Testis (tissue), 3 donors: Measurements from ENCODE around the gene KLF3. TPM values are rescaled to one million over a fixed set of nuclear protein-coding genes. Genes with fewer than 3 reads are reported as not detected.

Experiments
- DNase-seq: peaks from one replicate; pipeline ENCODE4 v3.0.0-alpha.2; 2019
- H3K27ac ChIP-seq, 2 donors: fragments of 200-600 bp; sonication (generic); one replicate each; pipeline ENCODE4 v1.5.1; 2019
- H3K27me3 ChIP-seq: fragments of 200-600 bp; sonication (generic); one replicate; pipeline ENCODE4 v1.5.1; 2019
- H3K36me3 ChIP-seq: fragments of 200-600 bp; sonication (generic); one replicate; pipeline ENCODE4 v1.5.1; 2017; ENCODE audit warnings: low read depth; ENCODE audit errors: missing control alignments
- H3K4me1 ChIP-seq: fragments of 200-600 bp; sonication (generic); one replicate; pipeline ENCODE4 v1.5.1; 2019
- H3K4me3 ChIP-seq, 2 donors: fragments of 200-600 bp; sonication (generic); one replicate each; pipeline ENCODE4 v1.5.1; 2017 to 2019
- H3K9me3 ChIP-seq: fragments of 200-600 bp; sonication (generic); one replicate; pipeline ENCODE4 v1.5.1; 2017
- POLR2A ChIP-seq: fragments of 450-650 bp; IDR thresholded peaks from one replicate; pipeline ENCODE4 v1.6.1; 2017; ENCODE audit warnings: antibody characterized with exemption, mild to moderate bottlenecking, moderate library complexity
- WGBS, 2 donors: methylation state at CpG; one replicate each; pipeline ENCODE4 v1.1.5; 2018; 5-methylcytosine and 5-hydroxymethylcytosine counted together
- intact Hi-C: fragments of 100-400 bp; cut with DNase I; formaldehyde crosslinking; loops from one replicate; pipeline ENCODE4 v1.15.1; 2023; ENCODE audit warnings: low total_unique reads
- polyA plus RNA-seq: library from polyadenylated mRNA; stranded (reverse); fragments of 350-450 nt; fragmentation: Illumina TruSeq; extraction: RNeasy Lipid Tissue Mini Kit (QIAGEN cat#74804); gene quantifications from one replicate; pipeline ENCODE4 v1.2.3, GENCODE V29; 2014; ENCODE audit warnings: low read depth, low replicate concordance; ENCODE audit not compliant: insufficient read depth
- total RNA-seq, 2 donors: library from RNA; depleted of rRNA; stranded (reverse); fragments of >200 nt; gene quantifications; one replicate each; pipeline ENCODE4 v1.2.3, GENCODE V29; 2016
- TF ChIP-seq, protein P1 (sequence below), 3 experiments: fragments of 450-650 bp in 2 of 3; fragments of 200-600 bp in 1 of 3; sonication (generic) in 1 of 3; IDR thresholded peaks; one replicate each; pipeline ENCODE4 v1.5.1; 2016 to 2019; ENCODE audit warnings: antibody characterized with exemption in 3 of 3, mild to moderate bottlenecking in 2 of 3, moderate library complexity in 1 of 3

Gene KLF3
- total and polyA plus RNA-seq, 3 donors from 2014 or later, result 16.4 to 24.6 (median 21.2) TPM

DNA sequence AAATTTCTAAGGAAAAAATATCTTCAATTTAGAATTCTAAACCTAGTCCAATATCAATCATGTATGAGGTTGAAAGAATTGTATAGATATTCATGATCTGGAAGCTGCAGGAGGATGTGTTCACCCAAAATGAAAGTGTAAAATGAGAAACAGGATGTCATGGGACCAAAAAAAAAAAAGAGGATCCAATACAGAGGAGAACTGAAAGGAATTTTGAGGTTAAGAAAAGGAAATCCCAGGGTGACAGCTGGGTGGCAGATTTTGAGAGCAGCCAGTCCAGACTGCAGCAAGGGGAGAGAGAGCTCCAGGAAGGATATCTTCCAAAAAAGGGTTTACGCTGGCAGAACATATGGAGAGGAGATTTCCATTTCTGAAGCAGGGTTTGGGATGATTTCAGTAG is 79.9 kb downstream of the KLF3 start:
- no peaks in the 10 kb centered on the region for H3K27me3 ChIP-seq
- H3K27ac ChIP-seq, result no peak overlapping the region
- no peaks in the 10 kb centered on the region for H3K36me3 ChIP-seq
- TF ChIP-seq POLR2A, result no peak
- TF ChIP-seq, protein P1, sequence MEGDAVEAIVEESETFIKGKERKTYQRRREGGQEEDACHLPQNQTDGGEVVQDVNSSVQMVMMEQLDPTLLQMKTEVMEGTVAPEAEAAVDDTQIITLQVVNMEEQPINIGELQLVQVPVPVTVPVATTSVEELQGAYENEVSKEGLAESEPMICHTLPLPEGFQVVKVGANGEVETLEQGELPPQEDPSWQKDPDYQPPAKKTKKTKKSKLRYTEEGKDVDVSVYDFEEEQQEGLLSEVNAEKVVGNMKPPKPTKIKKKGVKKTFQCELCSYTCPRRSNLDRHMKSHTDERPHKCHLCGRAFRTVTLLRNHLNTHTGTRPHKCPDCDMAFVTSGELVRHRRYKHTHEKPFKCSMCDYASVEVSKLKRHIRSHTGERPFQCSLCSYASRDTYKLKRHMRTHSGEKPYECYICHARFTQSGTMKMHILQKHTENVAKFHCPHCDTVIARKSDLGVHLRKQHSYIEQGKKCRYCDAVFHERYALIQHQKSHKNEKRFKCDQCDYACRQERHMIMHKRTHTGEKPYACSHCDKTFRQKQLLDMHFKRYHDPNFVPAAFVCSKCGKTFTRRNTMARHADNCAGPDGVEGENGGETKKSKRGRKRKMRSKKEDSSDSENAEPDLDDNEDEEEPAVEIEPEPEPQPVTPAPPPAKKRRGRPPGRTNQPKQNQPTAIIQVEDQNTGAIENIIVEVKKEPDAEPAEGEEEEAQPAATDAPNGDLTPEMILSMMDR (IDR thresholded peaks at IDR 0.05), result no peak
- H3K4me3 ChIP-seq, result no peak overlapping the region
- no peaks in the 10 kb centered on the region for H3K9me3 ChIP-seq
- DNase-seq, result no peak
- no peaks in the 10 kb centered on the region for H3K4me1 ChIP-seq
- intact Hi-C loops, result no loop called here
- 79 to 92% methylated on average over 1 of the region's 1 CpG for WGBS, 2 donors

DNA sequence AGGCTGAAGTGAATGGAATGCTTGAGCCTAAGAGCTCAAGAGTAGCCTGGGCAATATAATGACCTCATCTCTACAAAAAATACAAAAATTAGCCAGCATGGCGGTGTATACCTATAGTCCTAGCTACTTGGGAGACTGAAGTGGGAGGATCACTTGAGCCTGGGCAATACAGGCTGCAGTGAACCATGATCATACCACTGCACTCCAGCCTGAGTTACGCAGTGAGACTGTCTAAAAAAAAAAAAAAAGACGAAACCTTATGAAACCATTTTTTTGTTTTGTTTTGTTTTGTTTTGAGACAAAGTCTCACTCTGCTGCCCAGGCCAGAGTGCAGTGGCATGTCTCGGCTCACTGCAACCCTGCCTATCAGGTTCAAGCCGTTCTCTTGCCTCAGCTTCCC is 81.9 kb downstream of the KLF3 start:
- intact Hi-C loops, result no loop called here
- TF ChIP-seq, protein P1 (IDR thresholded peaks at IDR 0.05), result no peak
- TF ChIP-seq POLR2A, result no peak
- Histone ChIP-seq H3K27ac (no peak overlapping the region), H3K36me3 (no peaks in the 10 kb centered on the region), H3K27me3 (no peaks in the 10 kb centered on the region), H3K4me1 (no peaks in the 10 kb centered on the region), H3K4me3 (no peak overlapping the region), H3K9me3 (no peaks in the 10 kb centered on the region)
- 96 to 97% methylated on average over 5 of the region's 5 CpGs for WGBS, 2 donors
- DNase-seq, result no peak

DNA sequence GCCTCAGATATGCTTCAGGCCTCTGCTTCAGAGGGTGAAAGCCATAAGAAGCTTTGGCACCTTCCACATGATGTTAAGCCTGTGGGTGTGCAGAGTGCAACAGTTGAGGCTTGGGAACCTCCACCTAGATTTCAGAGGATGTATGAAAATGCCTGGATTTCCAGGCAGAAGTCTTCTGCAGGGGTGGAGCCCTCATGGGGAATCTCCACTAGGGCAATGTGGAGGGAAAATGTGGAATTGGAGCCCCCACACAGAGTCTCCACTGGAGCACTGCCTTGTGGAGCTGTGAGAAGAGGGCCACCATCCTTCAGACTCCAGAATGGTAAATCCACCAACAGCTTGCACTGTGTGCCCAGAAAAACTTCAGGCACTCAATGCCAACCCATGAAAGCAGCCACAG is 83.6 kb downstream of the KLF3 start:
- H3K4me3 ChIP-seq, result no peak overlapping the region
- TF ChIP-seq, protein P1 (IDR thresholded peaks at IDR 0.05), result no peak
- TF ChIP-seq POLR2A, result no peak
- no peak for DNase-seq
- intact Hi-C loops, result no loop called here
- H3K27me3 ChIP-seq, result no peaks in the 10 kb centered on the region
- H3K36me3 ChIP-seq, result no peaks in the 10 kb centered on the region
- H3K4me1 ChIP-seq, result no peaks in the 10 kb centered on the region
- no peaks in the 10 kb centered on the region for H3K9me3 ChIP-seq
- H3K27ac ChIP-seq, result no peak overlapping the region

DNA sequence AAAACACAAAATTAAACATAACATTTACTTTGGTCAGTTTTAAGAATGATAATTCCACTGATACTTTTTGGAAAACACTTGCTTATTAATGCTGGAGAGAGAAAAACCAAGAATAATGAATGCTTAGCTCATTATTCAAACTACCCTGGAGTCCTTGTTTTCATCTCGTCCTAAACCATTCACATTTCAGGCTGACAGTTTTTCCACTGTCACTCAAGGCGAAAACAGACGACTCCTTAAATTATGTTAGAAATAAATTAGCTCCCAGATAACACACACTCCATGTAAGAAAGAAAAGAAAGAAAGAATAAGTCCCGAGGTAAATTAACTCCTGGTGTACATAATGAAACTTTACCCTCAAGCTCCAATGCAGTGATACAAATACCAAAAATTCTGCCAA is 85.3 kb downstream of the KLF3 start:
- intact Hi-C loops, result no loop called here
- no peaks in the 10 kb centered on the region for H3K4me1 ChIP-seq
- no peaks in the 10 kb centered on the region for H3K27me3 ChIP-seq
- H3K4me3 ChIP-seq, result no peak overlapping the region
- no peaks in the 10 kb centered on the region for H3K9me3 ChIP-seq
- 65 to 77% methylated on average over 4 of the region's 4 CpGs for WGBS, 2 donors
- DNase-seq, result no peak
- no peak overlapping the region for H3K27ac ChIP-seq
- TF ChIP-seq POLR2A, result no peak
- TF ChIP-seq, protein P1 (IDR thresholded peaks at IDR 0.05), result no peak
- no peaks in the 10 kb centered on the region for H3K36me3 ChIP-seq

Other genes starting within 250 kb of the KLF3 start
- gene TLR10, start 118.8 kb downstream of the KLF3 start, total RNA-seq, result under 1 TPM in 1 of 2 donors, not detected in 1; 0.06 TPM
- 0.21 TPM for gene TLR10, start 118.8 kb downstream of the KLF3 start, polyA plus RNA-seq
- gene TLR1, start 140.6 kb downstream of the KLF3 start, total RNA-seq, result 1 to 10 TPM; 2.8 to 5.5 TPM
- 2.8 TPM for gene TLR1, start 140.6 kb downstream of the KLF3 start, polyA plus RNA-seq
- 1 to 10 TPM in 1 of 2 donors, under 1 TPM in 1; 0.47 to 1.2 TPM for gene TLR6, start 192.6 kb downstream of the KLF3 start, total RNA-seq
- 1.8 TPM for gene TLR6, start 192.6 kb downstream of the KLF3 start, polyA plus RNA-seq
- gene FAM114A1, start 203.6 kb downstream of the KLF3 start, total RNA-seq, result 10 to 100 TPM; 76.5 to 96.2 TPM
- gene FAM114A1, start 203.6 kb downstream of the KLF3 start, polyA plus RNA-seq, result 30.9 TPM